NCI-H510A treated with DMSO at 0.1 percent for 48 hours (cell line): ENCODE measurements around the gene HOXD3.

ENCODE experiments used
- DNase-seq: peaks from one replicate; lab custom pipeline; 2025; lab: John Stamatoyannopoulos, UW

HOXD3 gene

GRCh38 chr2:176177580-176178037 lies 20.5 kb downstream of the HOXD3 start:
- DNase-seq: no peak

GRCh38 chr2:176178038-176178756 lies 21.1 kb downstream of the HOXD3 start:
- DNase-seq: no peak

GRCh38 chr2:176178757-176179295 lies 21.7 kb downstream of the HOXD3 start:
- DNase-seq: no peak

GRCh38 chr2:176181551-176181950 lies 24.4 kb downstream of the HOXD3 start:
- DNase-seq: no peak

GRCh38 chr2:176182671-176183070 lies 25.6 kb downstream of the HOXD3 start:
- DNase-seq: no peak

GRCh38 chr2:176184749-176185148 lies 27.6 kb downstream of the HOXD3 start:
- DNase-seq: no peak

- DNase-seq: no peak
Measured at GRCh38 chr2:176186024-176186423, 28.9 kb downstream of the HOXD3 start.

GRCh38 chr2:176187200-176187898 lies 30.2 kb downstream of the HOXD3 start:
- peak; percentile 44 for DNase-seq

GRCh38 chr2:176187899-176188773 lies 31.0 kb downstream of the HOXD3 start, which contains the start of gene HOXD1:
HOXD1 (plus strand) TSS chr2:176188668; CDS start chr2:176188802, 134 bp downstream.
- peak; percentile 84 for DNase-seq

- peak; percentile 63 for DNase-seq
Measured at GRCh38 chr2:176188774-176189680, 31.9 kb downstream of the HOXD3 start.

- no peak for DNase-seq
Measured at GRCh38 chr2:176189681-176190641, 32.9 kb downstream of the HOXD3 start.

- DNase-seq: no peak
Measured at GRCh38 chr2:176192351-176192750, 35.2 kb downstream of the HOXD3 start.

GRCh38 chr2:176193048-176193447 lies 35.9 kb downstream of the HOXD3 start:
- no peak for DNase-seq

GRCh38 chr2:176199902-176200301 lies 42.8 kb downstream of the HOXD3 start:
- DNase-seq: no peak

- no peak for DNase-seq
Measured at GRCh38 chr2:176200971-176201370, 43.9 kb downstream of the HOXD3 start.

- DNase-seq: no peak
Measured at GRCh38 chr2:176202491-176202890, 45.4 kb downstream of the HOXD3 start.

GRCh38 chr2:176205126-176205525 lies 48.0 kb downstream of the HOXD3 start:
- DNase-seq: no peak

- no peak for DNase-seq
Measured at GRCh38 chr2:176206136-176206535, 49.0 kb downstream of the HOXD3 start.

GRCh38 chr2:176206682-176207081 lies 49.6 kb downstream of the HOXD3 start:
- no peak for DNase-seq

- no peak for DNase-seq
Measured at GRCh38 chr2:176211110-176211509, 54.0 kb downstream of the HOXD3 start.
